Measurements from ENCODE around the gene SLC16A7. TPM values are rescaled to one million over a fixed set of nuclear protein-coding genes. Genes with fewer than 3 reads are reported as not detected.

The SLC16A7 gene
- total RNA-seq: 59.6 and 61.2 TPM in 2 replicates

GRCh38 chr12:59595883-59596540 lies at the start of gene SLC16A7:
Gene SLC16A7, plus strand, starts transcription at chr12:59596029. Its CDS starts 108,773 bp downstream, at chr12:59704802.

Small RNA genes within 50 kb of the gene (small RNA-seq; reads per million reads assigned to genes)
- gene AC079905.2 (not detected), gene RNU4-20P (not detected)

Measured in articular chondrocyte of knee joint (primary cell).